ENCODE data around the gene TBC1D22A.

DNA sequence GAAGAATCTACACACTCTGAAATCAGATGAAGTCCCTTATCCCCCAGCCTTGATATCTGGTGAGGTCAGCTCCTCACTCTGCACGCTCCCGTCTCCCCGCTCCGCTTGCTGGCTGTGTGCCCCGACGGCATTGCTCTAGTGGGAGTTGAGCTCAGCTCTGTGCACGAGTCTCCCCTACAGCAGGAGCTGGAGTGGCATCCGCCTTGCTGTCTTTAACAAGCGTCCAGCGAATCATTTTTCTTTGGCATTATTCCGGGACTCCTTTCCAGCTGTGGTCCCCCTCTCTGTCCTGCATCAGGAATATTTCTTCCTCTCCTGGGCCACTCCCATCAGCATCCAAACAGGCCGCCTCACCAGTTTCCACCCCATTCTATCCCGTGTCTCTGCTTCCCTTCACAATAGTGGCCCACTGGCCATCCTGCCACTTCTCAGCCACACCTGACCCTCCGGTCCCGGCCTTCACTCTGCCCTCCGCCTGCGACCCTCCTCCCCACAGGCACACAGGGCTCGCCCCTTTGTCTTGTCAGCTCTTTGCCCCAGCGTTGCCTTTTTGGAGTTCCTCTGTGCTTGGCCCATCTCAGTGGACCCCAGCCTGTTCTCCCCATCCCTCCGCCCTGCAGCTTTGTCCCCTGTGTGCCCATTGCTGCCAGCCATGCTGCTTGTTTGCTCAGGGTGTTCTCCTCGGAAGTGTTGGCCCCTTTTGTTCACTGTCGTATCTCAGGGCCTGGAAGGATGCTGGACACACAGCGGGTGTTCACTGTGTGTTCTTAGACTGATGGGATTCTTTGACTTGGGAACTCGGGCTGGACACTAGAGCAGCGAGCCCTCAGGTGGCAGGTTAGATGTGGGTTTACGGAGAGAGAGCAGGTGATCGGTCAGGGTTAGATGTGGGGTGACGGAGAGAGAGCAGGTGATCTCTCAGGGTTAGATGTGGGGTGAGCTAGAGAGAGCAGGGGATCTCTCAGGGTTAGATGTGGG is 441.8 kb downstream of the TBC1D22A start:
- no peak for TF ChIP-seq EP300 (IDR thresholded peaks at IDR 0.05)
- no peak for TF ChIP-seq POLR2A (IDR thresholded peaks at IDR 0.05)
- TF ChIP-seq, protein P1, sequence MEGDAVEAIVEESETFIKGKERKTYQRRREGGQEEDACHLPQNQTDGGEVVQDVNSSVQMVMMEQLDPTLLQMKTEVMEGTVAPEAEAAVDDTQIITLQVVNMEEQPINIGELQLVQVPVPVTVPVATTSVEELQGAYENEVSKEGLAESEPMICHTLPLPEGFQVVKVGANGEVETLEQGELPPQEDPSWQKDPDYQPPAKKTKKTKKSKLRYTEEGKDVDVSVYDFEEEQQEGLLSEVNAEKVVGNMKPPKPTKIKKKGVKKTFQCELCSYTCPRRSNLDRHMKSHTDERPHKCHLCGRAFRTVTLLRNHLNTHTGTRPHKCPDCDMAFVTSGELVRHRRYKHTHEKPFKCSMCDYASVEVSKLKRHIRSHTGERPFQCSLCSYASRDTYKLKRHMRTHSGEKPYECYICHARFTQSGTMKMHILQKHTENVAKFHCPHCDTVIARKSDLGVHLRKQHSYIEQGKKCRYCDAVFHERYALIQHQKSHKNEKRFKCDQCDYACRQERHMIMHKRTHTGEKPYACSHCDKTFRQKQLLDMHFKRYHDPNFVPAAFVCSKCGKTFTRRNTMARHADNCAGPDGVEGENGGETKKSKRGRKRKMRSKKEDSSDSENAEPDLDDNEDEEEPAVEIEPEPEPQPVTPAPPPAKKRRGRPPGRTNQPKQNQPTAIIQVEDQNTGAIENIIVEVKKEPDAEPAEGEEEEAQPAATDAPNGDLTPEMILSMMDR (IDR thresholded peaks at IDR 0.05): no peak
- TF ChIP-seq POLR2AphosphoS5 (IDR thresholded peaks at IDR 0.05): no peak

All from gastroesophageal sphincter (tissue), 3 donors.